ENCODE data around the gene CEP41.

The CEP41 gene

GRCh38 chr7:130372402-130373165 lies 68.2 kb downstream of the CEP41 start:
- DNase-seq (ENCODE audit: extremely low read depth in 1 of 2, low read depth in 1 of 2) = no peak

DNA sequence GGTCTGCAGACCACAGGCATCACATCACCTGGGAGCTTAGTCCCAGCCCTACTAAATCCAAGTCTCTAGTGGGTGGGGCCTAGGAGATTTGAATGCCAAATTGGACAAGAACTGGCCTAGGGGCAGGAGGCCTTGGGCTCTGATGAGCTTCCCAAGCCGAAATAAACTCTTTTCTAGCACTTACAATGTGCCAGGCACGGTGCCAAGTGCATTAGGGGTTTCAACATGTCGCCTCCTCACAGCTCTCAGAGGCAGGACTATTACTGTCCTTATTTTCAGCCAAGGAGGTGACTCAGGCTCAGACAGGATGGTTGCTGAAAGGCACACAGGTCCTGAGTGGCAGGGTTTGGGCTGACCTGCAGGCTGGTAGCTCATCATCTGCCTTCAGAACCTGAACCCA lies 69.8 kb downstream of the CEP41 start:
- DNase-seq (ENCODE audit: extremely low read depth in 1 of 2, low read depth in 1 of 2) = no peak

- DNase-seq (ENCODE audit: extremely low read depth in 1 of 2, low read depth in 1 of 2) = no peak
Observed at GRCh38 chr7:130369831-130370550, 70.8 kb downstream of the CEP41 start.

DNA sequence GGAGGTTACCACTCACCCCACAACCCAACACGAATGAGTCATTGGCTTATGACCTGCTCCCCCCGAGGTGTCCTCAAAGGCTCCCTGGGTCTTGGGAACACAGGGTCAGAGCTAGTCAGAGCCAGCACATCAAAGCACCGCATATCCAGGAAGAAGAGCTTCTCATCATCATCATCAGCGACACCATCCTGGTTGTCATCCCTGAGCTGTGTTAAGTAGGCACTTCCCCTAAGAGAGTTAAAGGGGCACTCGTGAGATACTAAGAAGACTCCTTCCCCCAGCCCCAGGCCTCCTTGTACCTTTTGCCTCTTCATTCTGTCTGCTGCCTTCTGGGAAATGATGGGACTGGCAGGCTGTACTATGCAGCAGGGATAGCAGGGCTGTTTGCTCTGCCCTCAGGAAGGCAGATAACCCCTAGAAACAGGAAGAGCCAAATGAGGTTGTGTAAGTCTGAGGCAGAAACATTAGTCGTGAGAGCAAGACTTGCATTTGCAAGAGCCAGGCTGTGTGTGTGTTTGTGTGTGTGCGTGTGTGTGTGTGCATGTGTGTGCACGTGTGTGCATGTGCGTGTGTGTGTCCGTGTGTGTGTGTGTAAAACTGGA lies 71.6 kb downstream of the CEP41 start:
- peak in 1 of 2 donors; percentile 29 for DNase-seq (ENCODE audit: extremely low read depth in 1 of 2, low read depth in 1 of 2)

- DNase-seq (ENCODE audit: extremely low read depth in 1 of 2, low read depth in 1 of 2) = no peak
Observed at GRCh38 chr7:130367836-130368746, 72.7 kb downstream of the CEP41 start.

DNA sequence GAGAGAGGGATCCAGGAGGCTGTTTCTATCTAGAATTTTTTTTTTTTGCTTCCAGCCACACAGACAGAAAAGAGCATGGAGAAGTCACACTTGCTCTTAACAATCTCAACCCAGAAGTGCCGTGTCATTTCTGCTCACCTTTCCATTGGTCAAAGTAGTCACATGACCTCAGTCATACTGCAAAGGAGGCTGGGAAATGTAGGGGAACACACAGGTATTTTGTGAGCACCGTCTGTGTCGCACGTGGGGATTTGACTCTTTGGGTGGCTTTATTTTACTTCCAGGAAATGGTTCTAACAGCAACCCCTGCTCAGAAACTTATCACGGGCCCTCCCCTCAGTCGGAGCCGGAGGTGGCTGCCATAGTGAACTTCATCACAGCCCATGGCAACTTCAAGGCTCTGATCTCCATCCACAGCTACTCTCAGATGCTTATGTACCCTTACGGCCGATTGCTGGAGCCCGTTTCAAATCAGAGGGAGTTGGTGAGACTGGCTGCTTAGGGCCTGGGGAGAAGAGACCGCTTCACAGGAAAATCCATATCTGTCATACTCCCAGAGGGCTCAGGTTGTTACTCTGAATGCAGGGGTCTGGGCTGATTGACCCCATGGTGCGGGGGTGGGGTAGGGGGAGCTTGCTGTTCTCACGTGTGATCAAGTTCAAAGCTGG lies 73.6 kb downstream of the CEP41 start:
- DNase-seq (ENCODE audit: extremely low read depth in 1 of 2, low read depth in 1 of 2) = no peak

- DNase-seq (ENCODE audit: extremely low read depth in 1 of 2, low read depth in 1 of 2) = no peak
Observed at GRCh38 chr7:130366564-130366963, 74.3 kb downstream of the CEP41 start.

GRCh38 chr7:130365511-130366441 lies 75.0 kb downstream of the CEP41 start:
- DNase-seq (ENCODE audit: extremely low read depth in 1 of 2, low read depth in 1 of 2) = peak in 1 of 2 donors; percentile 45

DNA sequence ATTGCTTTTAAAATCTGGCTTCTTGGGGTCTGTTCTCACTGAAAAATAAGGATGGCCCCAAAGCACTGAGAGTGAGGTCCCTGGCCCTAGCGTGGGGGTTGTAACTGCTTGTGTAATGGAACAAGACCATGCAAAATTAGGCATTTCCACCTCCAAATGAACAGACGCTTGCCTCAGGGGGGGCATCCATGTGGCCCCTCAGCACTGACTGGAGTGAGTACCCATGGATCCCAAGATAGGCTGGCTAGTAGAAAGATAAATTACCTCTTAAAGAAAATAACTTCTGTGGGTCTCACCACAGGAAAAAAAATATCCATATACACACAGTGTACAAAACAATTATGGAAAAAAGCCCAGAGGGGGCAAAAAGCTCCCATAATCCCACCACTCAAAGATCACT lies 75.7 kb downstream of the CEP41 start:
- no peak for DNase-seq (ENCODE audit: extremely low read depth in 1 of 2, low read depth in 1 of 2)

DNA sequence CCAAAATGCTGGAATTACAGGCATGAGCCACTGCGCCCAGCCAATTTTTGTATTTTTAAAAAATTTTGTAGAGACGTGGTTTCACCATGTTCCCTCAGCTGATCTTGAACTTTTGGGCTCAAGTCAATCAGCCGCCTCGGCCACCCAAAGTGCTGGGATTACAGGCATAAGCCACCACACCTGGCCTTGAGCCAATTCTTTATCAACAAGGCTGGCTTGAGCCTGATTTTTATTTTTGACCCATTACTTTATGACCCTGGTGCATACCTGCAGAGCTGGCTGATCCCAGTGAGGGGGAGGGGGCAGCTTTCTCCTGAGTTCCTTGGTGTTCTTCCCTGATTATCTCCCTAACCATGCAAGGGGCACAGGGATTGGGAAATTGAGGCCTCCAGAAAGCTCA lies 76.4 kb downstream of the CEP41 start:
- DNase-seq (ENCODE audit: extremely low read depth in 1 of 2, low read depth in 1 of 2) = no peak

DNA sequence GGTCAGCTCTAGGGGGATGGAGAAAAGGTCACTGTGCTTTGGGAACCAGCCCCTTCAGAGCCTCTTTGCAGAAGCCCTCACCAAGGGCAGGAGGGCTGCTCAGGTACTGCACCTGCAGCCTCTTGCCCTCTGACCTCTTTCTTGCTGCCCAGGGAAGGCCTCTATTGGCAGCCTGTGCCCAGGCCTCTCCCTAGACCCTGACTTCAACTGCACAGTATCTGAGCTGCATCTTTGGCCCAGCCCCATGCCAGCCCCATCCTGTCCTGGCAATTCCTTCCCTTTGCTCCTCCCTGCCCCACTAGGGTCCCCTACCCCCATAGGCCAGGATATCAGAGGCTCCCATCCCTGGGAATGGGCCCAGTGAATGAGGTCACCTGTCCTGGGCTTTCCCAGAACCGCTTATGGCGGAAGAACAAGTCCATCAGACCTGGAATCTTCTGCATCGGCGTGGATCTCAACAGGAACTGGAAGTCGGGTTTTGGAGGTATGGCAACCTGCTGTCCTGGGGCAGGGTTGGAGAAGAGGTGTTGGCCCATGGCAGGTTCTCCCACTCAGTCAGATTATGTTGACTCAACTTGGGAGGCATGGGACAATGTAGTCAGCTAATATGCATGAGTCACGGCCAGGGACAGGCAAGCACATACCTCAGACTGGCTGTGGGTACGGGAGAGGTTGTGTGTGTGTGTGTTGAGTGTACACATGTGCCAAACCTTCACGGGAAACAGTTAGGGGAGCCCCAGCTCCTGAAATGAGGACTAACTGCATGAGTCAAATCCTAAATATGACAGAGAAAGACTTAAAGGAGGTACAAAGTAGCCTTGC lies 77.6 kb downstream of the CEP41 start:
- peak; percentile 26 to 80 for DNase-seq (ENCODE audit: extremely low read depth in 1 of 2, low read depth in 1 of 2)

DNA sequence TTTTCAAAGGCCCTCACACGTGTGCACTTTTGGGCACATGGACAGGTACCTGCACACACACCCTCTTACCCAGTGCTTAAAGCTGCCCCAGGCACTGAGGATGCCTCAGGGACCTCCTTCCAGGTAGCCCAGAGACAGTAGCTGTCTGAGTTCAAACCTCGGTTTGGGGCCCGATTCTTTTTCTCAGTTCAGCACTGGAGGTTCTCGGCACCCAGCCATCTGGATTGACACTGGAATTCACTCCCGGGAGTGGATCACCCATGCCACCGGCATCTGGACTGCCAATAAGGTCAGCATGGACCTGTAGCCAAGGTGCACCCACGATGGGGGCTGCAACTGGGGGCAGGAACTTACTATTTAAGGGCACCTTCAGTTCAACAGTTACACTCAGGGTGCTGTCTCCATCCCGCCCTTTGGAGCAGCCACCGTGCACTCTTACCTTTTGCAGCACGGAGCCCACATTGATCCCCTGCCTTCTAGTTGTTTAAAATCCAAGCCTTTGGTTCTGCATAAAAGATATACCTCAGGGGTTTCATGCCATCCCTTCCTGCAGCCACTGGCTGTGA lies 78.5 kb downstream of the CEP41 start:
- DNase-seq (ENCODE audit: extremely low read depth in 1 of 2, low read depth in 1 of 2) = no peak

DNA sequence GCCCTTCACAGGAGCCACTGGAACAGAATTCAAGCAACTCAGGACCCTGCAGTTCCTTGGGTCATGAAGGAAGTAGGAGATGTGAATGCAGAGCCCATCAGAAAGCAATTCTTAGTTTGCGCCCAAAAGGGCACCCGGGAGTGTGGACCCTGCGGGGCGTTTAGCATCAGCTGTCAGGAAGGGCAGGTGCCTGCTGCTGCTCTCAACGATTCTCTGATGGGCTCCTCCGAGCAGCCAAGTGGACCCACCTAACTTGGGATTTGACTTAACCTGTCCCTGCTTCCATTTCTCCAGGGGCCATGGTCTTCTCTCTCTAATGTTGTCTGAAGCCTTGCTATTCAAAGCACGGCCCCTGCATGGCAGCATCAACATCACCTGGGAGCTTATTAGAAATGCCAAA lies 79.1 kb downstream of the CEP41 start:
- no peak for DNase-seq (ENCODE audit: extremely low read depth in 1 of 2, low read depth in 1 of 2)

DNA sequence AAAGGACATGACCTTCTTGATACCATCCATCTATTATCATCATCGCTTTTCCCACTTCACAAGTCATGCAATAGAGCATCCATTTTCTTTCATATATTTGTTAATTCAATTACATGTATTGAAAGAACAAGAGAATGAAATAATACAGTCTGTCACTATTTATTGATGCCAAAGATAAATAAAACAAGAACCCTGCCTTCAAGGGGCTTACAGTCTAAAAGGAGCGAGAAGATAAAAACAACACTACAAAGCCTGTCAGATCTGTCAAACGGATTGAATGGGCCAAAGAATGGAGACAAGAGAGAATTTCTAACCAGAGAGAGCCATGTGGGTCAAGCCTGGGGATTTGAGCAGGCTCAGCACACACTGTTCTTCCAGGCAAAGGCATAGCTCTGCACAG lies 80.3 kb downstream of the CEP41 start:
- DNase-seq (ENCODE audit: extremely low read depth in 1 of 2, low read depth in 1 of 2) = no peak

- no peak for DNase-seq (ENCODE audit: extremely low read depth in 1 of 2, low read depth in 1 of 2)
Observed at GRCh38 chr7:130359276-130359857, 81.4 kb downstream of the CEP41 start.

DNA sequence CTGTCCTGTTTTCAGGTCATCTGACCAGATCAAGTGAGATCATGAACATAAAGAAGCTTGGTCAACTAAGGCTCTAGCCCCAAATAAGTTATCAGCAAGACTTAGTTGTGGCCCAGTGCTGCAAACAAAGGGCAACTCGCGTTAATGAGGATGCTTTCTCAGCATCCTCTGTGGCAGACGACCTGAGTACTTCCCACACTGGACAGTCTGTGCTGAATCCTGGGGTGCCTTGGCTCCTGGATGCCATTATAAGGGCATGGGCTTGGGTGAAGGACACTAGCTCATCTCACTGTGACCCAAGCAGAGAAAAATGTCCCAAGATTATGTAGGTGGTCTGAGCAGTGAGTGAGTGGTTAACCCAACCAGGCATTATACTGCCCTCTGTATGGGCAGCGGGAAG lies 82.3 kb downstream of the CEP41 start:
- DNase-seq (ENCODE audit: extremely low read depth in 1 of 2, low read depth in 1 of 2) = no peak

- DNase-seq (ENCODE audit: extremely low read depth in 1 of 2, low read depth in 1 of 2) = no peak
Observed at GRCh38 chr7:130356876-130357611, 83.8 kb downstream of the CEP41 start.
